Measurements from ENCODE around the gene ZNF575. TPM values are rescaled to one million over a fixed set of nuclear protein-coding genes. Genes with fewer than 3 reads are reported as not detected.
A peak's percentile ranks its signal among the peaks of the same experiment; 100 is the strongest.

Gene ZNF575
- total RNA-seq, 2 experiments from 2014 or later: 3.4 to 4.3 TPM

- Mint-ChIP-seq H3K9me3 (ENCODE audit: low read depth) (no peaks in the 10 kb centered on the region), H3K36me3 (ENCODE audit: low read depth) (peaks cover 20% of the 10 kb centered on the region), H3K4me3 (no peak overlapping the region), H3K27me3 (no peaks in the 10 kb centered on the region), H3K4me1 (peaks cover 18% of the 10 kb centered on the region), H3K27ac (no peak overlapping the region)
- DNase-seq (no peak), ATAC-seq (no peak)
- ChIA-PET POLR2A (no interaction called here), CTCF (interaction anchor here (0.6 to 0.7 kb wide), 2 partner anchors 52 to 320 kb away, joined by 3 read pairs; no protein-coding TSS in a partner anchor)
- intact Hi-C loops (cut with DNase I, micrococcal nuclease): no loop called here
Measured at GRCh38 chr19:43499042-43499441, 33.9 kb upstream of the ZNF575 start.

GRCh38 chr19:43501661-43502418 lies 31.1 kb upstream of the ZNF575 start:
- intact Hi-C loops (cut with DNase I, micrococcal nuclease): loop anchor here in 1 of 2 experiments (5.0 kb wide), 1 partner anchor 55 kb away; no protein-coding TSS in a partner anchor
- Mint-ChIP-seq H3K36me3 (ENCODE audit: low read depth) (peaks cover 22% of the 10 kb centered on the region), H3K27me3 (no peaks in the 10 kb centered on the region), H3K27ac (no peak overlapping the region), H3K9me3 (ENCODE audit: low read depth) (no peaks in the 10 kb centered on the region), H3K4me1 (peaks cover 32% of the 10 kb centered on the region), H3K4me3 (no peak overlapping the region)
- DNase-seq (no peak), ATAC-seq (no peak)
- ChIA-PET POLR2A (no interaction called here), CTCF (interaction anchor here (0.9 kb wide), 1 partner anchor 53 kb away, joined by 3 read pairs; no protein-coding TSS in a partner anchor)

DNA sequence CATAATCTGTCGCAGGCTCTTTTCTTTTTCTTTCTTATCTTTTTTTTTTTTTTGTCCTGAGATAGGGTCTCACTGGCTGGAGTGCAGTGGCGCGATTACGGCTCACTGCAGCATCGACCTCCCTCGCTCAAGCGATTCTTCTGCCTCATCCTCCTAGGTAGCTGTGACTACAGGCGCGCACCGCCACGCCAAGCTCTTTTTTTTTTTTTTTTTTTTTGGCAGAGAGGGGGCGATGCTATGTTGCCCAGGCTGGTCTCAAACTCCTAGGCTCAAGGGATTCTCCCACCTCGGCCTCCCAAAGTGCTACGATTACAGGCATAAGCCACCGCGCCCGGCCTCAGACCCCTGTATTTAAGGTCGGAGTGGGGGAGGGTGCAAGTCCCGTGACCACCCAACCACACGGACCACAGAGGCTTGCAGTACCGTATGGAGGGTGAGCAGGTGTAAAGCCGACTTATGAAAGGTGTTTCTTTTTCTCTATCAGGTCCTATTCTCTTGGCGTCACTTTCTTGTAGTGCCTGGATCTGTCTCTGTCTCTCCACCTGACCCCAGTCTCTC lies 30.5 kb upstream of the ZNF575 start:
- peak overlapping the region; percentile 1 for H3K27ac Mint-ChIP-seq
- H3K36me3 Mint-ChIP-seq (ENCODE audit: low read depth): peaks cover 22% of the 10 kb centered on the region
- ChIA-PET POLR2A (no interaction called here), CTCF (interaction anchor here (0.9 kb wide), 1 partner anchor 52 kb away, joined by 3 read pairs; no protein-coding TSS in a partner anchor)
- H3K4me1 Mint-ChIP-seq: peaks cover 32% of the 10 kb centered on the region
- peak overlapping the region; percentile 96 for H3K4me3 Mint-ChIP-seq
- H3K27me3 Mint-ChIP-seq: no peaks in the 10 kb centered on the region
- ATAC-seq (no peak), DNase-seq (no peak)
- no peaks in the 10 kb centered on the region for H3K9me3 Mint-ChIP-seq (ENCODE audit: low read depth)
- intact Hi-C loops (cut with DNase I, micrococcal nuclease): loop anchor here in 1 of 2 experiments (5.0 kb wide), 1 partner anchor 55 kb away; no protein-coding TSS in a partner anchor

DNA sequence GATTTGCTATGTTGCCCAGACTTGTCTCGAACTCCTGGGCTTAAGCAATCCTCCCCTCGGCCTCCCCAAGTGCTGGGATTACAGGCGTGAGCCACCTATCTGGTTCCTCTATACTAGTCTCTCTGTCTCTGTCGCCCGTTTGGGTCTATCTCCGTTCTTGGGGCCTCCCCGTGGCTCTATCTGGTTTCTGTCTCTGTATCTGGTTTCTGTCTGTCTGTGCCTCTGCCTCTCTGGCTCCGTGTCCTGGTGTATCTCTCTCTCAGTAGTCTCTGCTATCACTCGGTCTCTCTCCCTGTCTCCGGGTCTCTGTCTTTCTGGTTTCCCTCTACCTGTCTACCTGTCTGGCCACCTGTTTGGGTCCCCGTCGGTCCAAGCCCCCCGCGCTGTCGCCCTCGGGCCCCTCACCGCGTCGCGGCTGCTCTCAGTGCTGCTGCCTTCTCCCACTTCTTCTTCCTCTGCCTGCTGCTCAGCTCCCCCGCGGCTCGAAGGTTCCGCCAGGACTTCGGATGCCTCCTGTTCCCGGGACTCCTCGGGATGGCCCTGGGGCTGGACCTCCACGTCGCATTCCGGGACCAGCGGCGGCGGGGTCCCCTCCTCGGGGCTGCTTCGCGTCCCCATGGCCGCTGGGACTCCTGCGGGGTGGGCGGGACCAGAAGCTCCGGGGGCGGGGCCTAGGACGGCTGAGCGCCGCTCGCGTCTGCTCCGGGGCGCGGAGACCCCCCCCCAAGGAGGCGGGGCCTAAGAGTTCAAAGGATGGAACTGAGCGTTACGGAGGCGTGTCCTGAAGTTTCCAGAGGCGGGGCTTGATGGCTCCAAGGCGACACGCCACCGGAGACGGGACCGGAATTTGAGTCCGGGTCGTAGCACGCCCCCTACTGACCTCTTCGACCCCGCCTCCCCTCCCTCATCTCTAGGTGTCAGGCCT lies 29.2 kb upstream of the ZNF575 start:
- Mint-ChIP-seq H3K27me3 (no peaks in the 10 kb centered on the region), H3K27ac (peak overlapping the region; percentile 94), H3K36me3 (ENCODE audit: low read depth) (peaks cover 25% of the 10 kb centered on the region), H3K4me3 (peak overlapping the region; percentile 96), H3K4me1 (peaks cover 32% of the 10 kb centered on the region), H3K9me3 (ENCODE audit: low read depth) (no peaks in the 10 kb centered on the region)
- DNase-seq (peak; percentile 100), ATAC-seq (peak; percentile 96)
- POLR2A ChIA-PET: interaction anchor here (0.5 to 1.8 kb wide), 6 partner anchors 25 to 57 kb away, joined by 3 to 10 read pairs (median 4); no protein-coding TSS in a partner anchor
- CTCF ChIA-PET: interaction anchor here (1.1 to 3.6 kb wide), 10 partner anchors 14 to 165 kb away, joined by 3 to 27 read pairs (median 8); partner anchors contain the start of gene IRGQ
- intact Hi-C loops (cut with DNase I, micrococcal nuclease): loop anchor here (1.0 to 5.0 kb wide), 12 partner anchors 15 to 165 kb away; partner anchors contain the start of genes ZNF575 (in 2 of the 2), ETHE1 (in 1 of the 2), IRGQ (in 1 of the 2) and PINLYP (in 1 of the 2)

DNA sequence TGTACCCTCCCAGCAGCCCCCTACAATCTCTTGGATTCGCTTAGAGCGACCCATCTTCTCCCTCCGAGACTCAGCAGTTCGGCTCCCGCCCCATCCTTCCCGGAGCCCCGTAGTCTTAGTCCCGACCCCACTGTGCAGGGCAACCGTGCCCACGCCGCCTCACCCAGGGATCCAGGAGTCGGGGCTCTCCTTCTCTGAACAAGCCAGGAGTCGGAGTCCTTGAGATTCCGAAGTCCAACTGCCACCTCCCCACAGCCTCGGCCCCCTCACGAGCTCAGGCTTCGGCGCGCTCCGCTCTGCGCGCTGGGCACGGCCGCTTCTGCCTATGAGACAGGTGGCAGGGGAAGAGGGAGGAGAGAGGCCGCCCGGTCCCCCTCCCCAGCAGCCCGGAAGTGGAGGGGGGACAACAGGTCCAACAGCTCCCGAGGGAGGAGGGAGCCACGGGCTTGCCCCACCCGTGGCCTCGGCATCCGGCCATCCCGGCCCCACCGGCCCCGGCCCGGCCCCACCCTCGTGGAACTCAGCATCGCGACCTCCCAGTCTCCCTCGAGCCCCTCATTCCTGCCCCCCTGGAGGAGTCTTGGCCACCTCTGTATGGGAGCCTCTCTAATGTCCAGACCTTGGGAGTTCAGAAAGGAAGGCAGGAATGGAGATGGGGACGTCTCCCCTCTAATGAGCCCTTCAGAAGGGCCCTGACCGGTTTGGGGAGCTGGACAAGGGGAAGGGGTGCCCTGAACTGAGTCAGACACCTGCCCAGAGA lies 28.4 kb upstream of the ZNF575 start, which contains the start of gene PHLDB3:
Gene PHLDB3 (minus strand): TSS at position 321 of the 760 bp plus-strand sequence. CDS start 628 bp downstream, outside the sequence.
- intact Hi-C loops (cut with DNase I, micrococcal nuclease): loop anchor here (1.0 to 5.0 kb wide), 11 partner anchors 14 to 164 kb away; partner anchors contain the start of genes ZNF575 (in 2 of the 2), ETHE1 (in 1 of the 2), IRGQ (in 1 of the 2) and PINLYP (in 1 of the 2)
- ATAC-seq (peak; percentile 47), DNase-seq (peak; percentile 71)
- POLR2A ChIA-PET: interaction anchor here (0.5 to 1.8 kb wide), 6 partner anchors 15 to 58 kb away, joined by 3 to 10 read pairs (median 4); no protein-coding TSS in a partner anchor
- Mint-ChIP-seq H3K27ac (peak within 1 kb of the TSS; percentile 94), H3K9me3 (ENCODE audit: low read depth) (no peaks in the 10 kb centered on the region), H3K36me3 (ENCODE audit: low read depth) (peaks cover 29% of the 10 kb centered on the region), H3K4me3 (peak within 1 kb of the TSS; percentile 96), H3K27me3 (no peaks in the 10 kb centered on the region), H3K4me1 (peaks cover 32% of the 10 kb centered on the region)
- CTCF ChIA-PET: interaction anchor here (0.6 to 3.6 kb wide), 12 partner anchors 13 to 164 kb away, joined by 3 to 27 read pairs (median 6); partner anchors contain the start of gene IRGQ

GRCh38 chr19:43505186-43505456 lies 27.9 kb upstream of the ZNF575 start:
- intact Hi-C loops (cut with DNase I, micrococcal nuclease): loop anchor here in 1 of 2 experiments (2.0 kb wide), 1 partner anchor 14 kb away; no protein-coding TSS in a partner anchor
- Mint-ChIP-seq H3K4me1 (peaks cover 32% of the 10 kb centered on the region), H3K9me3 (ENCODE audit: low read depth) (no peaks in the 10 kb centered on the region), H3K27ac (peak overlapping the region; percentile 9), H3K4me3 (peak overlapping the region; percentile 96), H3K36me3 (ENCODE audit: low read depth) (peaks cover 33% of the 10 kb centered on the region), H3K27me3 (no peaks in the 10 kb centered on the region)
- no peak for ATAC-seq
- ChIA-PET POLR2A (interaction anchor here (0.9 to 1.8 kb wide), 2 partner anchors 14 to 42 kb away, joined by 3 to 10 read pairs; no protein-coding TSS in a partner anchor), CTCF (interaction anchor here (0.6 to 3.6 kb wide), 11 partner anchors 15 to 163 kb away, joined by 3 to 27 read pairs (median 5); partner anchors contain the start of gene IRGQ)
- no peak for DNase-seq

GRCh38 chr19:43505941-43506340 lies 27.0 kb upstream of the ZNF575 start:
- POLR2A ChIA-PET: no interaction called here
- CTCF ChIA-PET: interaction anchor here (1.2 to 3.6 kb wide), 5 partner anchors 14 to 89 kb away, joined by 3 to 27 read pairs (median 13); partner anchors contain the start of gene IRGQ
- peaks cover 35% of the 10 kb centered on the region for H3K36me3 Mint-ChIP-seq (ENCODE audit: low read depth)
- intact Hi-C loops (cut with DNase I, micrococcal nuclease): loop anchor here in 1 of 2 experiments (2.0 kb wide), 1 partner anchor 13 kb away; no protein-coding TSS in a partner anchor
- ATAC-seq: no peak
- no peak overlapping the region for H3K27ac Mint-ChIP-seq
- peaks cover 30% of the 10 kb centered on the region for H3K4me1 Mint-ChIP-seq
- H3K4me3 Mint-ChIP-seq: no peak overlapping the region
- H3K9me3 Mint-ChIP-seq (ENCODE audit: low read depth): no peaks in the 10 kb centered on the region
- DNase-seq: no peak
- H3K27me3 Mint-ChIP-seq: no peaks in the 10 kb centered on the region

DNA sequence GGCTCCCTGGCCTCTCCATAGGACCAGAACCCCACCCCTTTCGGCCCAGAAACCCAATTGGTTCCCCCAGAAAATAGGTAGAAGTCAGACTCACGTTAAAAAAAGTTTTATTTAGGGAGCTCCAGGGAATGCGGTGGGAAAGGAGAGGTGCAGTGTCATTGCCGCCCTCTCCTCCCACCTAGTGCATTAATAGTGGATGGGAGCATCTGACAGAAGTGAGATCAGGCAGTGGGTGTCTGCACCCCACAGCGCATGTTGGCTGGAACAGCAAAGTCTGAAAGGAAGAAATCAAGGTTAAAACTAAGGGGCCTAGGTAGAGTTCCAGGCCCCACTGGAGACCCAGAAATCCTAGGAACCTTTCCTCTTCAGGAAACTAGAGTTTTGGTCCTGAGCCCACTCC lies 26.4 kb upstream of the ZNF575 start:
- no peak for ATAC-seq
- H3K4me3 Mint-ChIP-seq: no peak overlapping the region
- H3K36me3 Mint-ChIP-seq (ENCODE audit: low read depth): peaks cover 38% of the 10 kb centered on the region
- ChIA-PET CTCF (interaction anchor here (1.2 to 3.6 kb wide), 2 partner anchors 60 to 74 kb away, joined by 3 to 27 read pairs; no protein-coding TSS in a partner anchor), POLR2A (no interaction called here)
- DNase-seq: no peak
- no peaks in the 10 kb centered on the region for H3K27me3 Mint-ChIP-seq
- intact Hi-C loops (cut with DNase I, micrococcal nuclease): no loop called here
- H3K4me1 Mint-ChIP-seq: peaks cover 30% of the 10 kb centered on the region
- no peaks in the 10 kb centered on the region for H3K9me3 Mint-ChIP-seq (ENCODE audit: low read depth)
- no peak overlapping the region for H3K27ac Mint-ChIP-seq

GRCh38 chr19:43507880-43508279 lies 25.1 kb upstream of the ZNF575 start:
- no peak for ATAC-seq
- Mint-ChIP-seq H3K27me3 (no peaks in the 10 kb centered on the region), H3K27ac (no peak overlapping the region), H3K36me3 (ENCODE audit: low read depth) (peaks cover 41% of the 10 kb centered on the region), H3K4me1 (peaks cover 22% of the 10 kb centered on the region), H3K4me3 (no peak overlapping the region), H3K9me3 (ENCODE audit: low read depth) (no peaks in the 10 kb centered on the region)
- intact Hi-C loops (cut with DNase I, micrococcal nuclease): no loop called here
- CTCF ChIA-PET: interaction anchor here (3.0 kb wide), 1 partner anchor 12 kb away, joined by 12 read pairs; no protein-coding TSS in a partner anchor
- no peak for DNase-seq
- POLR2A ChIA-PET: interaction anchor here (0.6 kb wide), 1 partner anchor 1084 kb away, joined by 5 read pairs; no protein-coding TSS in a partner anchor

DNA sequence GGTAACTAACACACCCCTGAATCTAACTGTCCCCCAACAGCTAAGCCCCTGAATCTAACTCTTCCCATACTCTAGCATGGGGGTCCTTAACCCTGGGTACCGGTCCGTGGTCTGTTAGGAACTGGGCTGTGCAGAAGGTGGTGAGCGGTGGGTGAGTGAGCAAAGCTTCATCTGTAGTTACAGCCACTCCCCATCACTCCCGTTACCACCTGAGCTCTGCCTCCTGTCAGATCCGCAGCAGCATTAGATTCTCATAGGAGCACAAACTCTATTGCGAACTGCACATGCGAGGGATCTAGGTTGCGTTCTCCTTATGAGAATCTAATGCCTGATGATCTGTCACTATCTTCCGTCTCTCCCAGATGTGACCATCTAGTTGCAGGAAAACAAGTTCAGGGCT lies 22.3 kb upstream of the ZNF575 start:
- H3K4me1 Mint-ChIP-seq: peaks cover 5% of the 10 kb centered on the region
- H3K4me3 Mint-ChIP-seq: no peak overlapping the region
- ChIA-PET CTCF (interaction anchor here (1.1 kb wide), 1 partner anchor 16 kb away, joined by 4 read pairs; no protein-coding TSS in a partner anchor), POLR2A (interaction anchor here (0.6 kb wide), 1 partner anchor 47 kb away, joined by 3 read pairs; no protein-coding TSS in a partner anchor)
- H3K27me3 Mint-ChIP-seq: no peaks in the 10 kb centered on the region
- no peak overlapping the region for H3K27ac Mint-ChIP-seq
- H3K36me3 Mint-ChIP-seq (ENCODE audit: low read depth): peaks cover 41% of the 10 kb centered on the region
- no peak for ATAC-seq
- DNase-seq: no peak
- H3K9me3 Mint-ChIP-seq (ENCODE audit: low read depth): no peaks in the 10 kb centered on the region
- intact Hi-C loops (cut with DNase I, micrococcal nuclease): no loop called here

Data from activated CD4-positive, alpha-beta T cell treated with anti-CD3 and anti-CD28 coated beads for 36 hours (primary cell).